Liver (tissue), 9 donors: ENCODE results near the gene KCNK18. TPM values are rescaled to one million over a fixed set of nuclear protein-coding genes. Genes with fewer than 3 reads are reported as not detected.

Source experiments
- DNase-seq: peaks from one replicate; pipeline ENCODE4 v3.0.0-alpha.2; 2017; ENCODE audit warnings: low spot score
- H3K27ac ChIP-seq, 2 donors: one replicate each; pipeline ENCODE4 v1.7.0; 2013; ENCODE audit warnings: inconsistent platforms in 2 of 2, low read length in 2 of 2, control low read depth in 1 of 2, low read depth in 1 of 2, mild to moderate bottlenecking in 1 of 2
- H3K27me3 ChIP-seq, 4 donors: one replicate each; pipeline versions ENCODE4 v1.6.1 to v1.7.0; 2013; ENCODE audit warnings: low read length in 3 of 4, inconsistent platforms in 1 of 4, mild to moderate bottlenecking in 1 of 4, moderate library complexity in 1 of 4; ENCODE audit not compliant: control insufficient read depth in 4 of 4, insufficient read depth in 4 of 4
- H3K36me3 ChIP-seq, 4 donors: one replicate each; pipeline versions ENCODE4 v1.6.1 to v1.7.0; 2013; ENCODE audit warnings: low read length in 3 of 4, mild to moderate bottlenecking in 3 of 4, low read depth in 1 of 4, moderate library complexity in 1 of 4; ENCODE audit not compliant: control insufficient read depth in 4 of 4, insufficient read depth in 3 of 4
- H3K4me1 ChIP-seq, 4 donors: one replicate each; pipeline versions ENCODE4 v1.6.1 to v1.7.0; 2013; ENCODE audit warnings: low read length in 3 of 4, mild to moderate bottlenecking in 3 of 4, moderate library complexity in 1 of 4; ENCODE audit not compliant: control insufficient read depth in 4 of 4, insufficient read depth in 4 of 4
- H3K4me3 ChIP-seq, 3 donors: one replicate each; pipeline versions ENCODE4 v1.6.1 to v1.7.0; 2013; ENCODE audit warnings: low read length in 3 of 3, control low read depth in 1 of 3, low read depth in 1 of 3, mild to moderate bottlenecking in 1 of 3
- H3K9ac ChIP-seq, 2 donors: one replicate each; pipeline ENCODE4 v1.7.0; 2013; ENCODE audit warnings: low read length in 2 of 2, mild to moderate bottlenecking in 2 of 2, moderate library complexity in 2 of 2, control low read depth in 1 of 2, low read depth in 1 of 2
- H3K9me3 ChIP-seq, 4 donors: one replicate each; pipeline versions ENCODE4 v1.6.1 to v1.7.0; 2013; ENCODE audit warnings: low read length in 3 of 4; ENCODE audit not compliant: control insufficient read depth in 4 of 4
- ATF3 ChIP-seq: IDR thresholded peaks from 2 replicates; pipeline ENCODE4 v1.6.1; 2016; ENCODE audit warnings: antibody characterized with exemption
- EGR1 ChIP-seq, 2 donors: IDR thresholded peaks; 2 replicates each; pipeline ENCODE4 v1.6.1; 2016 to 2018; ENCODE audit warnings: antibody characterized with exemption in 2 of 2, low read depth in 2 of 2
- FOXA1 ChIP-seq: IDR thresholded peaks from 2 replicates; pipeline ENCODE4 v1.6.1; 2016; ENCODE audit warnings: antibody characterized with exemption
- FOXA2 ChIP-seq: IDR thresholded peaks from 2 replicates; pipeline ENCODE4 v1.6.1; 2016; ENCODE audit warnings: antibody characterized with exemption
- GABPA ChIP-seq, 2 donors: IDR thresholded peaks in 1 of 2; conservative IDR thresholded peaks in 1 of 2; 2 replicates each; pipeline ENCODE4 v1.6.1; 2016; ENCODE audit warnings: antibody characterized with exemption in 2 of 2, mild to moderate bottlenecking in 1 of 2, moderate library complexity in 1 of 2
- HNF4A ChIP-seq, 2 donors: conservative IDR thresholded peaks; 2 replicates each; pipeline ENCODE4 v1.6.1; 2016; ENCODE audit warnings: antibody characterized with exemption in 2 of 2, mild to moderate bottlenecking in 2 of 2
- HNF4G ChIP-seq: IDR thresholded peaks from 2 replicates; pipeline ENCODE4 v1.6.1; 2016; ENCODE audit warnings: antibody characterized with exemption
- JUND ChIP-seq, 2 donors: IDR thresholded peaks; 2 replicates each; pipeline ENCODE4 v1.6.1; 2016; ENCODE audit warnings: antibody characterized with exemption in 2 of 2
- MAX ChIP-seq: IDR thresholded peaks from 2 replicates; pipeline ENCODE4 v1.6.1; 2016; ENCODE audit warnings: antibody characterized with exemption
- NR2F2 ChIP-seq: IDR thresholded peaks from 2 replicates; pipeline ENCODE4 v1.6.1; 2016; ENCODE audit warnings: antibody characterized with exemption
- RAD21 ChIP-seq, 2 donors: IDR thresholded peaks; 2 replicates each; pipeline ENCODE4 v1.6.1; 2016; ENCODE audit warnings: antibody characterized with exemption in 2 of 2, mild to moderate bottlenecking in 2 of 2
- REST ChIP-seq: IDR thresholded peaks from 2 replicates; pipeline ENCODE4 v1.6.1; 2016; ENCODE audit warnings: antibody characterized with exemption, mild to moderate bottlenecking
- RXRA ChIP-seq, 2 donors: IDR thresholded peaks; 2 replicates each; pipeline ENCODE4 v1.6.1; 2017 to 2018; ENCODE audit warnings: antibody characterized with exemption in 2 of 2, mild to moderate bottlenecking in 1 of 2
- SP1 ChIP-seq: IDR thresholded peaks from 2 replicates; pipeline ENCODE4 v1.6.1; 2018; ENCODE audit warnings: antibody characterized with exemption, mild to moderate bottlenecking
- TAF1 ChIP-seq: conservative IDR thresholded peaks from 2 replicates; pipeline ENCODE4 v1.6.1; 2016; ENCODE audit warnings: antibody characterized with exemption, mild to moderate bottlenecking
- YY1 ChIP-seq: IDR thresholded peaks from 2 replicates; pipeline ENCODE4 v1.6.1; 2016; ENCODE audit warnings: antibody characterized with exemption, mild to moderate bottlenecking
- ZBTB33 ChIP-seq: IDR thresholded peaks from 2 replicates; pipeline ENCODE4 v1.6.1; 2016; ENCODE audit warnings: antibody characterized with exemption
- WGBS: extraction: QIAGEN DNeasy Blood & Tissue Kit; methylation state at CpG from one replicate; pipeline ENCODE4 v1.1.7; 2013; 5-methylcytosine and 5-hydroxymethylcytosine counted together
- polyA plus RNA-seq, 2 donors: library from polyadenylated mRNA; stranded (reverse) in 1 of 2; unstranded in 1 of 2; fragments of 200-250 nt in 1 of 2; fragments of >200 nt in 1 of 2; fragmentation: Nextera tagmentation in 1 of 2; extraction: Ambion mirVana in 1 of 2; gene quantifications; one replicate each; pipeline versions ENCODE4 v1.2.1 to v1.2.3, GENCODE V29; 2013 to 2015
- total RNA-seq, 2 donors: library from RNA; depleted of rRNA; stranded (reverse); fragments of >200 nt; gene quantifications; one replicate each; pipeline ENCODE4 v1.2.3, GENCODE V29; 2014
- TF ChIP-seq, protein P1 (sequence below): fragments of 150-350 bp; IDR thresholded peaks from 2 replicates; pipeline ENCODE4 v1.5.1; 2017; ENCODE audit warnings: improper control_type of control experiment, low read depth, low read length; ENCODE audit not compliant: missing input control
- donor health status: healthy.
- donor health status: healthy.
- donor health status: healthy.
- donor health status: healthy.
- donor health status: healthy.

The KCNK18 gene
- total and polyA plus RNA-seq, 4 donors, result not detected

GRCh38 chr10:117148284-117148683 lies 49.0 kb upstream of the KCNK18 start (continued):
- TF ChIP-seq TAF1, result no peak
- no peak for TF ChIP-seq YY1
- no peak for TF ChIP-seq FOXA1

GRCh38 chr10:117152668-117153067 lies 44.6 kb upstream of the KCNK18 start:
- Histone ChIP-seq H3K4me1 (no peaks in the 10 kb centered on the region), H3K27ac (no peak overlapping the region), H3K9me3 (no peaks in the 10 kb centered on the region), H3K9ac (no peak overlapping the region), H3K27me3 (peaks cover 2 to 24% (median 9%) of the 10 kb centered on the region in 4 donors), H3K36me3 (no peaks in the 10 kb centered on the region), H3K4me3 (no peak overlapping the region)
- TF ChIP-seq EGR1 (IDR thresholded peaks at IDR 0.05; ENCODE audit: low read depth in 2 of 2) (no peak), GABPA (IDR thresholded peaks at IDR 0.05 in 1 of 2, conservative IDR thresholded peaks at IDR 0.05 in 1 of 2) (no peak), ATF3 (no peak), RXRA (IDR thresholded peaks at IDR 0.05) (no peak), ZBTB33 (no peak), NR2F2 (no peak), RAD21 (IDR thresholded peaks at IDR 0.05) (no peak), SP1 (no peak), YY1 (no peak), HNF4A (conservative IDR thresholded peaks at IDR 0.05) (no peak), HNF4G (no peak), JUND (IDR thresholded peaks at IDR 0.05) (no peak), FOXA1 (no peak), FOXA2 (no peak), TAF1 (no peak), MAX (no peak), REST (no peak)
- TF ChIP-seq, protein P1, sequence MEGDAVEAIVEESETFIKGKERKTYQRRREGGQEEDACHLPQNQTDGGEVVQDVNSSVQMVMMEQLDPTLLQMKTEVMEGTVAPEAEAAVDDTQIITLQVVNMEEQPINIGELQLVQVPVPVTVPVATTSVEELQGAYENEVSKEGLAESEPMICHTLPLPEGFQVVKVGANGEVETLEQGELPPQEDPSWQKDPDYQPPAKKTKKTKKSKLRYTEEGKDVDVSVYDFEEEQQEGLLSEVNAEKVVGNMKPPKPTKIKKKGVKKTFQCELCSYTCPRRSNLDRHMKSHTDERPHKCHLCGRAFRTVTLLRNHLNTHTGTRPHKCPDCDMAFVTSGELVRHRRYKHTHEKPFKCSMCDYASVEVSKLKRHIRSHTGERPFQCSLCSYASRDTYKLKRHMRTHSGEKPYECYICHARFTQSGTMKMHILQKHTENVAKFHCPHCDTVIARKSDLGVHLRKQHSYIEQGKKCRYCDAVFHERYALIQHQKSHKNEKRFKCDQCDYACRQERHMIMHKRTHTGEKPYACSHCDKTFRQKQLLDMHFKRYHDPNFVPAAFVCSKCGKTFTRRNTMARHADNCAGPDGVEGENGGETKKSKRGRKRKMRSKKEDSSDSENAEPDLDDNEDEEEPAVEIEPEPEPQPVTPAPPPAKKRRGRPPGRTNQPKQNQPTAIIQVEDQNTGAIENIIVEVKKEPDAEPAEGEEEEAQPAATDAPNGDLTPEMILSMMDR, result no peak
- no peak for DNase-seq
- WGBS, result 51% methylated on average over 3 of the region's 3 CpGs
